HG03135 (cell line): ENCODE measurements around the gene AEBP1.

ENCODE experiments used
- ATAC-seq: cut with Tn5 transposase; IDR thresholded peaks from one replicate; pipeline ENCODE4 v1.9.1; 2021; ENCODE audit warnings: mild to moderate bottlenecking, moderate library complexity; ENCODE audit not compliant: unreplicated experiment

AEBP1 gene

GRCh38 chr7:44084701-44085100 is 19.4 kb upstream of the AEBP1 start:
- no peak for ATAC-seq

GRCh38 chr7:44085546-44085945 is 18.6 kb upstream of the AEBP1 start:
- no peak for ATAC-seq

DNA sequence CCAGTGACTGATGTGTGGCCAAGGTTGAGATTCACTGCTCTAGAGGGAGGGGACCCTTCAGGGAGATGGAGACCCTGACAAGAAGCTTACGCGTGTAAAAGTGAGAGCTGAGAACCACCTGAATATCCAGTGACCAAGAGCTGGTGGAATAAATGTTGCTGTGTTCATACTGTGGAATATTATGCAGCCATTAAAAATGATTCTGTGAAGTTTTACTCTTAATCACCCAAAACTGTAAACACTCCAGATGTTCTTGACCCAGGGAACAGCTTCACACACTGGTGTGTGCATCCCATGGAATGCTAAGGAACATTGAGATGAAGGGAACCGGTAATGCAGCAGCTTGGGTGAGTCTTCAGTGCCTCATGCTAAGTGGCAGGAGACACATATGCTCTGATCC is 17.5 kb upstream of the AEBP1 start:
- no peak for ATAC-seq

DNA sequence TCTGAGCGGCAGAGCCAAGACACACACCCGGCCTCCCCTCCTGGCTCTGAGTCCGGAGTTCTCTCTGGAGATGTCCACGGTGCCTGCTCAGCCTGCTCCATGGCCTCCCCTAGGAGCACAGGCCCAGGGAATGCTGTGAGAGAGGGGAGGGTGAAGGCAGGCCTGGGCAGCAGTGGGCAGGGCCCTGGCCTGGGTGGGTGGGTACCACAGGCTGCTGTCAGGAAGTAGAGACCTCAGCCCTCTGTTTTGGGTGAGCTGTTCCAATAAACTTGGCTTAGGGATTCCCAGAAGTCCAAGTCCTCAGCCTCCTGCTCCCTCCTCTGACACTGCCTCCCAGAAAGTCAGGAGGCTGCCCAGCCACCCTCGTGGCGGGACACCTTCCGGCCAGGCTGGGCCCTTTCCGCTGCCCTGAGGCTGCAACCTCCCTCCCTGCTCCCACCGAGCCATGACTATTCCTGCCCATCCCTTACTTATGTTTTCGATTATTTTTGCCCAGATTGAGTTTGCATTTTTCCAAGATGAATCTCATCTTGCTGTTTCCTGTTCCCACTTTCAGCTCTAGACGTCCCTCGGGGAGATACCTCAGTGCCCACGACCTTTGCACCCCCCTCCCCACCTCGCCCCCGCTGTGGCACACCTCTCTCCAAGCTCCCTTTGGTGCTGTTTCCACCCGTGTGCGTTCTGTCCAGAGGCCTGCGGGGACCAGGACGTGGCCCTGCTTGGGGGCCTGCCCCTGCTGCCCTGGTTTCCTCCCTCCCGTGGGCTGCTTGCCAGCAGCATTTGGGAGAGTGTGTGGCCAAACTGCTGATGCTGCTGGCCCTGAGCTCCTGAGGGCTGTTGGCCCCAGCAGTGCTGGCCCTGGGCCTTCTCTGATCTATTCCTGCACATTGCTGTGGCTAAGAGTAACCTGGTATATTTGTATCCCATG is 16.0 kb upstream of the AEBP1 start:
- ATAC-seq, result no peak

DNA sequence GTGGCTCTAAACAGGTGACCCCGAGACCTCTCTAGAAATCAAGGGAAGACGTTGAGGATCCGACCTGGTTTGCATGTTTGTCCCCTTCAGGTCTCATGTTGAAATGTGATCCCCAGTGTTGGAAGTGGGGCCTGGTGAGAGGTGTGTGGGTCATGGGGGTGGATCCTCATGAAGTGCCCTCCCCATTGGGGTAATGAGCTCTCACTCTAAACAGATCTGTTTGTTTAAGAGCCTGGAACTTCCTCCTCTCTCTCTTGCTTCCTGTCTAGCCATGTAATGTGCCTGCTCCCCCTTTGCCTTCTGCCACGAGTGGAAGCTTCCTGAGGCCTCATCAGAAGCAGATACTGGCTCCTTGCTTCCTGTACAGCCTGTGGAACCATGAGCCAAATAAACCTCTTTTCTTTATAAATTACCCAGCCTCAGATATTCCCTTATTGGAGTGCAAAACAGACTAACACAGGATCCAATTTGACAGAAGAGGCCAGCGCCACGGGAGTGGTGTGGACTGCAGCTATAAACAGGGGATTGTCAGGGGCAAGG is 11.0 kb upstream of the AEBP1 start:
- no peak for ATAC-seq

DNA sequence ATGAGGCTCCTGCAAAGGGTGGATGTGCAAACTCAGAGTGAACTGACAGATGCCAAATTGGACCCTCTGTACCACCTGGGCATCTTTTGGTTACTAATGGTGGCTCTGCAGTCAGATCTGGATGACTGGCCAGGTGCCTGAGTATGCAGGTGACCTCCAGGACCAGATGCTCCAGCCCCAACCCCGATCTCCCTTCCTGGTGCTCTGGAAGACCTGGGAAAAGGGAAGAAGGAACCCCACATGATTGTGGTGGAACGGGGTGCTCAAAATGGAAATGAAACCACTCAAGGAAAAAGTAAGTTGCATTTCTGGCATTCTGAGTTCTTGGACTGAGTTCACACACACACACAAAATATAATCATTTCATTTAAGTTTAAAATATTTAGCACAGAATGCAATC is 9.8 kb upstream of the AEBP1 start:
- ATAC-seq, result no peak

GRCh38 chr7:44094883-44095592 is 9.1 kb upstream of the AEBP1 start:
- ATAC-seq, result no peak

GRCh38 chr7:44095781-44096180 is 8.4 kb upstream of the AEBP1 start:
- no peak for ATAC-seq

- no peak for ATAC-seq
These were observed 7.7 kb upstream of the AEBP1 start for GRCh38 chr7:44096326-44096881.

GRCh38 chr7:44097064-44097932 is 6.8 kb upstream of the AEBP1 start:
- peak; percentile 65 for ATAC-seq

DNA sequence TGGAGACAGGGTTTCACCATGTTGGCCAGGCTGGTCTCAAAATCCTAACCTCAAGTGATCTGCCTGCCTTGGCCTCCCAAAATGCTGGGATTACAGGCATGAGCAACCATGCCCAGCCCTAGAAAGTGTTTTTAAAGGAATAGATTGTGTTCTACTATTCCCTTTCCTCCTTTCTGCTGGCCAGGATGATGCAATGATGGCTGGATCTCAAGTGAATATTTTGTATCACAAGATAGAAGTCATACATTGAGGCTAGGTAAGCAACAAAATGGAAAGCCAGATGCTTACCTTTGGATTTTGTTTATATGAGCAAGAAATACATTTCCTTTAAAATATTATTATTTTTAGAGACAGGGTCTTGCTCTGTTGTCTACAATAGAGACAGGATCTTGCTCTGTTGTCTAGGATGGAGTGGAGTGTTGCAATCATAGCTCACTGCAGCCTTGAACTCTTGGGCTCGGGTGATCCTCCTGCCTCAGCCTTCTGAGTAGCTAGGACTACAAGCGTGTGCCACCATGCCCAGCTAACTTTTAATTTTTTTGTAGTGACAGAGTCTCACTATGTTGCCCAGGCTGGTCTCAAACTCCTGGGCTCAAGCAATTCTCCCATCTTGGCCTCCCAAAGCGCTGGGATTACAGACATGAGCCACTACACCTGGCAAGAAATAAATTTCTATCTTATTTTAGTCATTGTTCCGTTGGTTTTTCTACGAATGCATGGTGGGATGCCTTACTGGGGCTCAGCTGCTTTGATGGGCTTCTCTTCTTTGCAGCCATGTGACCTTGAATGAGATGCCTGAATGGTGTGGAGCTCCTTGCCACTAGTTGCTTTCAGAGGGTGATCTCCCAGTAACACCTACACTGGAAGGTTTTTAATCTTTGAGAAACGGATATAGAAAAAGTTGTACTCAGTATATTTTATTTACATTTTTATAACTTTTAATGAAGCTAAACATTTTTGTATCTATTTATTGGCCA is 5.8 kb upstream of the AEBP1 start:
- no peak for ATAC-seq

GRCh38 chr7:44099669-44100068 is 4.5 kb upstream of the AEBP1 start:
- no peak for ATAC-seq

DNA sequence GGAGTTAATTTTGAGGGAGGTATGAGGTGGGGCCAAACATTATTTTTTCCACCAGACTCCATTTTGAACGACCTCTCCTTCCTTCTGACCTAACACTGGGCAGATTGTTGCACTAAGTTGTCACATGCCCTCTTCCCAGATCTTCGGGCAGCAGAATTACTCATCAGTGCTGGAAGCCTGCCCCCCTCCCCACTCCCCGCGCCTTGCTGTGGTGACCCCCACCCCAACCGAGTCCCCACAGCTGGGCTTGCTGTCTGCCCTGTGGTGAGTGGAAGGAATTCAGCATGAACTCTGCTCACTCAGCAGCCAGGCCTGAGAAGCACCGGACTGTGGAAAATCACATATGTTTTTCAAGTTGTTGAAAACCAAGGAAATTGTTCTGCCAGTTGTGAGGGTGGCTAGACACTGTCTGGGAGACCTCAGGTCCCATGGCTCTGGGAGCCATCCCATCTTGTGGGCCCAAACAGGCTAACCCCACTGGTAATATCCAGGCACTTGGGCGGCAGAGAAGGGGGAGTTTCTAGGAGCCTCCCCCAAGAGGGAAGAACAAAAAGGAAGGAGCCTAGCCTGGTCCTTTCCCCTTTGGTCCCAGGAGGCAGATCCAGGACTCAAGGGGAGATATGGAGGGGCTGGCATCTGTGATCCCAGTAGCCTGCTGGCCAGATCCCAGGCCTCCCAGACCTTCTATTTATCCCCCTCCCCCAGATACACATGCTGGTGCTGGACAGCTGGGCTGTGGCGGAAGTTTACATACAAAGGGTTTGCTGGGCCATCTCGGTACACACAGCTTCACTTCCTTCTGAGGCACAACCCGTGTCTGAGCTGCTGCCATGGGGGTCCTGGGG is 3.5 kb upstream of the AEBP1 start:
- no peak for ATAC-seq

DNA sequence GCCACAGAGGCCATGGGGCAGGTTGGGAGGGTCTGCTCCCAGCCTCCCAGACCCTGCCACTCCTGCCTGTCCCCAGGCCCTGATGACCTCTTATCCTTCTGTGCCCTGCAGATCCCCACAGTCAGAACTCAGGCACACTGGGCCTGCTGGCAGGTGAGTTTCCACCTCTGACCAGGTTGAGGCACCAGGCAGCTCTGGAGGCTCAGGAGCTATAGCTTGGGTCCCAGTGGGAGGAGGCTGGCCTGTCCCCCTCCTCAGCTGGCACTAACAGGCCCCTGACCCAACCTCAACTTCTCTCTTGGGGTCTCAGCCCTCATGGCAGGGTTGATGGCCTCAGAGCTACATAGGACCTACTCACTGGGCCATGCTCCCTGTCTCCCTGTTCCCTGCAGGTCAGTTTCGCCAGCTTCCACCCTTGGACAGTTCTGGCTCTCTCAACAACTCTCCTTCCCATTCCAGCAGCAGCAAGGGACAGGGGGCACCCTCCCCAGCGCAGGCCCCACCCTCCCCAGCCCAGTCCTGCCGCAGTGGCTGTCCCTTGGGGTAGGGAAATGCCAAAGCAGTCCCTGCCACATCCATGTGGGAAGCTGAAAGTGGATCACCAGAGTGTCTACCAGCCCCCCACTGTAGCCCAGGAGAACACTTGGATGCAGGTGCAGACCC is 2.7 kb upstream of the AEBP1 start:
- ATAC-seq, result no peak

- no peak for ATAC-seq
These were observed 1.9 kb upstream of the AEBP1 start for GRCh38 chr7:44101966-44102845.

- ATAC-seq, result no peak
These were observed 1.1 kb upstream of the AEBP1 start for GRCh38 chr7:44102846-44103565.

DNA sequence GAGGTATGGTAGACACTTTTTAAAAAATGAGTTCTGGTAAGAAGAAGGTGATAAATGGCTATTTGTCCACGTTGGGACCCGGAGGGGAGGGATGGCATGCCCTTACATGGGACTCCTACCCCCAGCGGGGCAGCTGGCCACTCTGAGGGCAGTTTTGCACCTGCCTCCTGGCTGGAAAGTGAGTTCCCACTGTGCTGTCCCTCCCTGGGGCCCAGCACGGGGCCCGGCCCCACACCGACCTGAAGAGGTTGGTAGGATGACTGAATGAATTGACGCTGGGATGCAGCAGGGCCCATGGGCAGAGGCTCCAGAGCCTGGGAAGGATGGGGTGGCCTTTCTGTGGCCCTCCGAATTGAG is 601 bp upstream of the AEBP1 start:
- no peak for ATAC-seq
